Erythroblast (primary cell): ENCODE results near the gene HOXB1.

ENCODE experiments used
- GATA1 ChIP-seq: IDR thresholded peaks from 2 replicates; pipeline ENCODE4 v1.6.1; 2011; ENCODE audit warnings: low read depth, mild to moderate bottlenecking, control low read depth, low read length, moderate library complexity
- POLR2A ChIP-seq: IDR thresholded peaks from 2 replicates; pipeline ENCODE4 v1.6.1; 2011; ENCODE audit warnings: mild to moderate bottlenecking, low read length

- TF ChIP-seq POLR2A (no peak), GATA1 (no peak)
Measured at GRCh38 chr17:48578616-48579470, 48.0 kb upstream of the HOXB1 start.
